Activated CD4-positive, alpha-beta T cell treated with anti-CD3 and anti-CD28 coated beads for 4 hours (primary cell): ENCODE data around the gene NECTIN2.
"Not testable (repeated sequence)": the region's sequence is repeated elsewhere in the genome, so short reads cannot be mapped to it uniquely, and the experiment has no call there.

Experiments used
- DNase-seq, 2 donors: peaks; one replicate each; pipeline ENCODE4 v3.0.0-alpha.2; 2020

NECTIN2 gene

DNA sequence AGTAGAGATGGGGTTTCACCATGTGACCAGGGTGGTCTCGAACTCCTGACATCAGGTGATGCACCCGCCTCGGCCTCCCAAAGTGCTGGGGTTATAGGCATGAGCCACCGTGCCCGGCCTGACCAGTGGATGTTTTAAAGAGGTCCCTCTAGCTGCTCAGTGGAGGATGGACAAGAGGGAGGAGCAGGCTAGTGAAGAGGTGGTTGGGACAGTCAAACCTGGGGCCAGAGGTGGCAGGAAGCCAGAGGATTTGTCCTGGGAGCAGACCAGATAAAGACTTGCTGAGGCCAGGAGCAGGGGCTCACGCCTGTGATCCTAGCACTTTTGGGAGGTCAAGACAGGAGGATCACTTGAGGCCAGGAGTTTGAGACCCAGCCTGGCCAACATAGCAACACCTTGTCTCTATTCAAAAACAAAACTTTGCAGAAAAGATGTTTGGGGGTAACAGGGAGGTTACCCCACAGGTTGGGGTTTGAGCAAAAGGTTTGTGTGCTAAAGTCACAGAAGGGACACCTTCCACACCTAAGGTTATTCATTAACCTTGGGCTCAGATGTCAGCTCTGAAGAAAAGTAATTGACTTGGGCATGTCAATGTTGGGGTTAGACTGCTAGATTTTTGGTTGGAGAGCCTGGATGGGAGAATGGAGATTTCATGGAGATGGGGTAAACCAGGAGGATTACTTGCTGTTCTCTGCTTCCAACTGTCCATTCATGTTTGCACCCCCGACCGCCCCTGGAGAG lies 28.2 kb upstream of the NECTIN2 start:
- DNase-seq: no peak

DNA sequence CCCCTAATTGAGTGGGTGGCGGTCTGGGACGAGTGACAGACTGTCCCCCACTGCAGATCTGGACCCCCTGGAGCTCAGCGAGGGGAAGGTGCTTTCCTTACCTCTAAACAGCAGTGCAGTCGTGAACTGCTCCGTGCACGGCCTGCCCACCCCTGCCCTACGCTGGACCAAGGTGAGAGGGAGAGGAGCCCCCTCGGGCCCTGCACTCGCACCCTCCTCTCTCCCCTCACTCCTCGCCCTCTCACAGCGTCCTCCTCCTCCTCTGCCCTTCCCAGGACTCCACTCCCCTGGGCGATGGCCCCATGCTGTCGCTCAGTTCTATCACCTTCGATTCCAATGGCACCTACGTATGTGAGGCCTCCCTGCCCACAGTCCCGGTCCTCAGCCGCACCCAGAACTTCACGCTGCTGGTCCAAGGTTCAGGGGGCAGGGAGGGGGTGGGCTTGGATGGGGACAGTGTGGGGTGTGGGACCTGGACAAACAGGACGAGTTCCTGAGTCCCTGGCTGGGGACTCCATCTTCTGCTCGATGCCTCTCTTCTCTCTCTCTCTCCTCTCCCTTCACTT lies 27.5 kb upstream of the NECTIN2 start:
- DNase-seq: no peak

GRCh38 chr19:44819246-44819832 lies 26.8 kb upstream of the NECTIN2 start:
- DNase-seq: no peak

GRCh38 chr19:44820648-44821609 lies 25.2 kb upstream of the NECTIN2 start:
- DNase-seq: no peak

GRCh38 chr19:44822177-44822576 lies 23.9 kb upstream of the NECTIN2 start:
- DNase-seq: no peak

DNA sequence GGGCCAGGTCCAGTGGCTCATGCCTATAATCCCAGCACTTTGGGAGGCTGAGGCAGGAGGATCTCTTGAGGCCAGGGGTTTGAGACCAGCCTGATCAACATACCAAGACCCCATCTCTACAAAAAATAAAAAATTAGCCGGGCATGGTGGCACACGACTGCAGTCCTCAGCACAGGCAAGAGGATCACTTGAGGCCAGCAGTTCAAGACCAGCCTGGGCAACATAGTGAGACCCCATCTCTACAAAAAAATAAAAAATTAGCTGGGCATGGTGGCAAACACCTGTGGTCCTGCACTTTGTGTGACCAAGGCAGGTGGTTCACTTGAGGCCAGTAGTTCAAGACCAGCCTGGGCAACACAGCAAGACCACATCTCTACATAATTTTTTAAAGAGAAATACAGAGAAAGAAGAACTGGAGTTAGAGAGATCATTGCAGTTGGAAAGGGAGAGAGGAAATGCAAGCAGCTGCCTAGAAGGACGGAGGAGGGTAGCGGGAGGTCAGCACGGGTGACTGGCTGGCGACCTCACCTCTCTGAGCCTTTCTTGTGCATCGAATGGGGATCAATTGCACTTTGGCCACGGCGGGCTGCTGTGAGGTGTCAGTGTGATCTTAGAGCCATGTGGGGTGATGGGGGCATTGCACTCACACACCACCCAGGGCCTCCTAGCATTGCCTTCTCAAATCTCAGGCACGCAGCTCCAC lies 23.3 kb upstream of the NECTIN2 start:
- DNase-seq: no peak

- no peak for DNase-seq
These were observed 22.8 kb upstream of the NECTIN2 start for GRCh38 chr19:44823373-44823698.

GRCh38 chr19:44824761-44825160 lies 21.3 kb upstream of the NECTIN2 start:
- no peak for DNase-seq

- not testable (repeated sequence) for DNase-seq
These were observed 13.2 kb upstream of the NECTIN2 start for GRCh38 chr19:44832875-44833274.

GRCh38 chr19:44834399-44834798 lies 11.7 kb upstream of the NECTIN2 start:
- DNase-seq: not testable (repeated sequence)

DNA sequence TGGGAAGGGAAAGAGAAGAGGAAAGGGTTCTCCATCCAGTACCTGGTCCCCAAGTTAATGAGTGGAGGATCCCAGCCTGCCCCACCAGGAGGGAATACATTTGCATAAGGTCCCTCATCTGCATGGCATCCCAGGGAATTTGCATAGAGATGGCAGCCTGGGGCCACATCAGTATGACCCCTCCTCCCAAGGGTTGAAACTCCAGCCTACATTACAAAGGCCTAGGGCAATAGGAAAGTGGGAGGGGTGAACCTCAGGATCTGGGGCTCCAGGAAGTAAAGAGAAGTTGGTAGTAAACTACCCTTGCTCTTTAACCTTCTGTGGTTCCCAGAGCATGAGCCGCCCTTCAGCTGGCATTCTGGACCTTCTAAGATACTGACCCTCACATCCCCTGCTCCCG lies 6.8 kb upstream of the NECTIN2 start:
- DNase-seq: no peak

DNA sequence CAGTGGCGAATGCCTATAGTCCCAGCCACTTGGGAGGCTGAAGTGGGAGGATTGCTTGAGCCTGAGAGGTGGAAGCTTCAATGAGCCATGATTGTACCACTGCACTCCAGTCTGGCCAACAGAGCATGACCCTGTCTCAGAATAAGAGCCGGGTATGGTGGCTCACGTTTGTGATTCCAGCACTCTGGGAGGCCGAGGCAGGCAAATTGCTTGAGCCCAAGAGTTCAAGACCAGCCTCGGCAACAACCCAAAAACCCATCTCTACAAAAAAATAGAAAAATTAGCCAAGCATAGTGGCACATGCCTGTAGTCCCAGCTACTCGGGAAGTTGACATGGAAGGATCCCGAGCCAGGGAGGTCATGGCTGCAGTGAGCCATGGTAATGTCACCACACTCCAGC lies 5.3 kb upstream of the NECTIN2 start:
- no peak for DNase-seq

DNA sequence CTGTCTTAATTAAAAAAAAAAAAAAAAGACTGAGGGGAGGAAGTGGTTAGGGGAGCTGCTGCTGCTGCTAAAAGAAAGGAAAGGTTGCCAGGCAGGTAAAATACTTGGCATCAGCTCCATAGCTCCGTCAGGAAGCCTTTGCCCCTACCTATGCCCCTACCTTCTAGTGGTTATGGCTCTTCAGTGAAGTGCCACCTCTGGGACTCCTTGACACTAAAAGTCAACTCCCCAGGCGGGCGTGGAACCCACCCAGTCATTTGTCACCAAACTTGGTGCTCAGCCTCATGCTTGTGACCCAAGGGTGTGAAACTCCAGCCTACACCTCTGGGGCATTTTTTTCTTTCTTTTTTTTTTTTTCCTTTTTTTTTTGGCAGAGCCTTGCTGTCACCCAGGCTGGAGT lies 4.9 kb upstream of the NECTIN2 start:
- no peak for DNase-seq

- DNase-seq: no peak
These were observed 848 bp upstream of the NECTIN2 start for GRCh38 chr19:44845286-44845611.

DNA sequence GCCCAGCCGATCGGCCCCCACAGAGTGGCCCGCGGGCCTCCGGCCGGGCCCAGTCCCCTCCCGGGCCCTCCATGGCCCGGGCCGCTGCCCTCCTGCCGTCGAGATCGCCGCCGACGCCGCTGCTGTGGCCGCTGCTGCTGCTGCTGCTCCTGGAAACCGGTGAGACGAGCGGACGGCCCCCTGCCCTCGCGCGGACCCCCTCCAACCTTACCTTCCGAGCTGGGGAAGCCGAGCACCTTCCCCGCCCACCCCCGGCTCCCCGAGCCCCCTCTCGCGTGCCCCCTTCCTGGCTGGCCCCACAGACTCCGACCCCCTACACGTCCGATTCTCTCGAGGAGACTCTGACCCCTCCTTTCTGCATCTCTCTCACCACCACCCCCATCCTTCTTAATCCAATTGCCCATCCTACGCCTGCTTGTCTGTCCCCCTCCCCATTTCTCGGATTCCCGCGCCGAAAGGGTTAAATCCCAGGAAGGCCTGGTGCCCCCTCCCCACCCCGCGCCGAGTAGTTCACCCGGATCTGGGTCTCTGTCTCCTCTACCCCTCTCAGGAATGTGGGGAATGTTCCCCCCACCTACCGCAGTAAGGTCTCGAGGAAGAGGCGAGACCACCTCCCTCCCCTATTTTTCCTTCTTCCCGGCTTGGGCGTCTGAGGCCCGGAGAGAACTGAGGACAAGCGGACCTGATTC lies 502 bp downstream of the NECTIN2 start:
- DNase-seq: no peak

- no peak for DNase-seq
These were observed 1.3 kb downstream of the NECTIN2 start for GRCh38 chr19:44847144-44848035.

GRCh38 chr19:44848036-44848811 lies 2.1 kb downstream of the NECTIN2 start:
- DNase-seq: no peak

GRCh38 chr19:44848812-44849447 lies 2.8 kb downstream of the NECTIN2 start:
- no peak for DNase-seq

DNA sequence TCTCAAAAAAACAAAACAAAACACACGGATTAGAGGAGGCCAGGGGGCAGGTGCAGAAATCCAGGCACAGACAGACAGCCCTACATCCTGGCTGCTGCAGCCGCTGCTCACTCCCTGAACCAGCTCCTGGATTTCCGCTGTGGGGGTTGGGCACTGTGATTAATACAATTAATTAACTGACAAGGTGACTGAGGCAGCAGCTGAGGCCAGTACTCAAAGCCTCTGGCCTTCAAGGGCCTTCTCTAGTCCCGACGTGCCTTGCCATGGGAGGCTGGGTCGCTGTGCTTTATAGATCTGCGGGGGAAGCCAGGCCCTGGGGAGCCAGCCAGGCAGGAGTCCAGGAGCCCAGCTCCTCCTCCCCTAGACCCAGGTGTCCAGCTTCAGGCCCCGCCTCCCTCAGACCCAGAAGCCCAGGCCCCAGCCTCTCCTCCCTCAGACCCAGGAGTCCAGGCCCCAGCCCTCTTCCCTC lies 4.6 kb downstream of the NECTIN2 start:
- no peak for DNase-seq

DNA sequence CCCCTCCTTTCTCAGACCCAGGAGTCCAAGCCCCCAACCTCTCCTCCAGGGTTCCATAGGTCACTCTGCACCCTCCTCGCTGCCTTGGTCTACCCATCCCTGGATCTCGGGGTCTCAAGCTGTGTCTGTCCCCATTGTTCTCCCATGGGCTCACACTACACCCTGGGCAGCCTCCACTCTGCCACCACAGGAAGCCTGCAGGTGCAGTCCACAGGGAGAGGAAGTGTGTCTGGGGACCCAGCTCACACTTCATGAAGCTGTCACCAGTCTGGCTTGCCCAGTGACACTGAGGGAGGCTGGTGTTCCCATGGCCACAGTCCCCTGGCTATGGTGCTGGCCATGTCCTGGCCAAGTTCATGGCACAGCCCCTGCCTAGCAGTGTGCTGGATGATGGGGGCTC lies 5.3 kb downstream of the NECTIN2 start:
- DNase-seq: no peak
